ENCODE data around the gene CHP2. TPM values are rescaled to one million over a fixed set of nuclear protein-coding genes. Genes with fewer than 3 reads are reported as not detected.

CHP2 gene
- total RNA-seq, 1 experiment from 2014 or later, result 1.4 TPM

- Histone ChIP-seq H3K14ac (ENCODE audit: insufficient read depth, low read length) (no peak overlapping the region), H3K79me2 (ENCODE audit: insufficient read depth, low read length) (no peaks in the 10 kb centered on the region), H2BK20ac (ENCODE audit: low read depth, low read length, poor library complexity, severe bottlenecking) (no peak overlapping the region), H4K20me1 (ENCODE audit: control insufficient read depth, insufficient read depth, insufficient read length) (no peaks in the 10 kb centered on the region), H3T11ph (ENCODE audit: low read length) (no peak overlapping the region), H2BK15ac (ENCODE audit: low read depth, low read length) (no peak overlapping the region), H3K56ac (ENCODE audit: insufficient read length, low read depth, low read length) (no peak overlapping the region), H3K27ac (ENCODE audit: insufficient read length, low read depth, low read length) (no peak overlapping the region), H3K4me2 (ENCODE audit: insufficient read depth, insufficient read length, low read length) (no peak overlapping the region), H4K5ac (ENCODE audit: insufficient read length, low read depth, low read length) (no peak overlapping the region), H3K4ac (ENCODE audit: low read depth, low read length) (no peak overlapping the region), H2AK5ac (ENCODE audit: insufficient read length, low read length) (no peak overlapping the region), H3K9me3 (ENCODE audit: control insufficient read depth, low read depth, low read length) (no peaks in the 10 kb centered on the region), H4K8ac (replicated peaks; ENCODE audit: insufficient read length, low read depth, low read length) (no peak overlapping the region), H3K27me3 (ENCODE audit: insufficient read depth, low read length) (no peaks in the 10 kb centered on the region), H2AFZ (ENCODE audit: low read length) (no peak overlapping the region), H2BK12ac (ENCODE audit: insufficient read length, low read depth, low read length) (no peak overlapping the region), H3K23me2 (ENCODE audit: insufficient read length, low read depth, low read length, poor library complexity, severe bottlenecking) (no peaks in the 10 kb centered on the region), H3K9ac (ENCODE audit: extremely low read depth, insufficient read length, low read length) (no peak overlapping the region), H4K91ac (ENCODE audit: insufficient read length, low read depth, low read length) (no peak overlapping the region), H3K4me1 (ENCODE audit: insufficient read depth, low read length) (no peaks in the 10 kb centered on the region; the same call in 1 of the 2 replicates), H2BK120ac (ENCODE audit: low read depth, low read length, poor library complexity, severe bottlenecking) (no peak overlapping the region), H3K79me1 (ENCODE audit: insufficient read depth, low read depth, low read length, poor library complexity, severe bottlenecking) (no peaks in the 10 kb centered on the region), H3K18ac (ENCODE audit: insufficient read length, low read depth, low read length) (no peak overlapping the region), H2BK5ac (ENCODE audit: insufficient read length, low read length) (no peak overlapping the region), H3K23ac (ENCODE audit: insufficient read length, low read depth, low read length) (no peak overlapping the region)
- H3K4me1 Mint-ChIP-seq, result peaks cover 3 to 6% of the 10 kb centered on the region in 2 experiments; a peak in 2 of 4 replicates
- WGBS (ENCODE audit: extremely low coverage, insufficient read length, low lambda C conversion rate), result no CpG with 5 or more reads among the region's 2 CpGs
- H3K27me3 Mint-ChIP-seq (ENCODE audit: low read depth), result peaks cover 22% of the 10 kb centered on the region
- no peak for TF ChIP-seq CTCF (conservative IDR thresholded peaks at IDR 0.05)
- no peak overlapping the region for H3K27ac Mint-ChIP-seq
- no peaks in the 10 kb centered on the region for H3K9me3 Mint-ChIP-seq
- no peak overlapping the region for H3K4me3 Mint-ChIP-seq
- DNase-seq, result no peak
- no peaks in the 10 kb centered on the region for H3K36me3 Mint-ChIP-seq (ENCODE audit: insufficient read depth in 1 of 3, low read depth in 3 of 3)
Observed at GRCh38 chr16:23741675-23742303, 13.0 kb upstream of the CHP2 start.
